ENCODE measurements around the gene ARID5B.
A peak's percentile ranks its signal among the peaks of the same experiment; 100 is the strongest.

The ARID5B gene

GRCh38 chr10:62019685-62020359 is 118.3 kb downstream of the ARID5B start:
- TF ChIP-seq, protein P1, sequence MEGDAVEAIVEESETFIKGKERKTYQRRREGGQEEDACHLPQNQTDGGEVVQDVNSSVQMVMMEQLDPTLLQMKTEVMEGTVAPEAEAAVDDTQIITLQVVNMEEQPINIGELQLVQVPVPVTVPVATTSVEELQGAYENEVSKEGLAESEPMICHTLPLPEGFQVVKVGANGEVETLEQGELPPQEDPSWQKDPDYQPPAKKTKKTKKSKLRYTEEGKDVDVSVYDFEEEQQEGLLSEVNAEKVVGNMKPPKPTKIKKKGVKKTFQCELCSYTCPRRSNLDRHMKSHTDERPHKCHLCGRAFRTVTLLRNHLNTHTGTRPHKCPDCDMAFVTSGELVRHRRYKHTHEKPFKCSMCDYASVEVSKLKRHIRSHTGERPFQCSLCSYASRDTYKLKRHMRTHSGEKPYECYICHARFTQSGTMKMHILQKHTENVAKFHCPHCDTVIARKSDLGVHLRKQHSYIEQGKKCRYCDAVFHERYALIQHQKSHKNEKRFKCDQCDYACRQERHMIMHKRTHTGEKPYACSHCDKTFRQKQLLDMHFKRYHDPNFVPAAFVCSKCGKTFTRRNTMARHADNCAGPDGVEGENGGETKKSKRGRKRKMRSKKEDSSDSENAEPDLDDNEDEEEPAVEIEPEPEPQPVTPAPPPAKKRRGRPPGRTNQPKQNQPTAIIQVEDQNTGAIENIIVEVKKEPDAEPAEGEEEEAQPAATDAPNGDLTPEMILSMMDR (IDR thresholded peaks at IDR 0.05) = no peak
- peak overlapping the region; percentile 78 to 80 for H3K27ac ChIP-seq
- H3K27me3 ChIP-seq = no peaks in the 10 kb centered on the region
- H3K36me3 ChIP-seq = no peaks in the 10 kb centered on the region
- intact Hi-C loops (cut with DNase I; ENCODE audit: low total_unique reads) = no loop called here
- peaks cover 0 to 72% (median 40%) of the 10 kb centered on the region in 4 donors for H3K4me1 ChIP-seq
- peaks cover 0 to 6% (median 0%) of the 10 kb centered on the region in 3 donors for H3K9me3 ChIP-seq
- DNase-seq = no peak
- H3K4me3 ChIP-seq = peak overlapping the region in 1 of 2 donors; percentile 7

GRCh38 chr10:62021128-62021665 is 119.7 kb downstream of the ARID5B start:
- intact Hi-C loops (cut with DNase I; ENCODE audit: low total_unique reads) = no loop called here

GRCh38 chr10:62021978-62022802 is 120.7 kb downstream of the ARID5B start:
- H3K4me3 ChIP-seq = no peak overlapping the region
- H3K9me3 ChIP-seq = peaks cover 0 to 6% (median 0%) of the 10 kb centered on the region in 3 donors
- intact Hi-C loops (cut with DNase I; ENCODE audit: low total_unique reads) = no loop called here
- no peaks in the 10 kb centered on the region for H3K27me3 ChIP-seq
- no peak for DNase-seq
- H3K4me1 ChIP-seq = peaks cover 0 to 75% (median 32%) of the 10 kb centered on the region in 4 donors
- peak overlapping the region; percentile 78 to 80 for H3K27ac ChIP-seq
- no peaks in the 10 kb centered on the region for H3K36me3 ChIP-seq
- TF ChIP-seq, protein P1 (IDR thresholded peaks at IDR 0.05) = no peak

More at GRCh38 chr10:62021128-62021665, 119.7 kb downstream of the ARID5B start:
- H3K27me3 ChIP-seq = no peaks in the 10 kb centered on the region
- H3K9me3 ChIP-seq = peaks cover 0 to 6% (median 0%) of the 10 kb centered on the region in 3 donors
- H3K27ac ChIP-seq = peak overlapping the region; percentile 78 to 80
- H3K36me3 ChIP-seq = no peaks in the 10 kb centered on the region
- H3K4me1 ChIP-seq = peaks cover 0 to 76% (median 40%) of the 10 kb centered on the region in 4 donors
- H3K4me3 ChIP-seq = no peak overlapping the region
- DNase-seq = no peak
- TF ChIP-seq, protein P1 (IDR thresholded peaks at IDR 0.05) = no peak

- no peaks in the 10 kb centered on the region for H3K36me3 ChIP-seq
- peaks cover 0 to 75% (median 27%) of the 10 kb centered on the region in 4 donors for H3K4me1 ChIP-seq
- H3K4me3 ChIP-seq = no peak overlapping the region
- no peak for DNase-seq
- TF ChIP-seq, protein P1 (IDR thresholded peaks at IDR 0.05) = no peak
- intact Hi-C loops (cut with DNase I; ENCODE audit: low total_unique reads) = no loop called here
- H3K27ac ChIP-seq = peak overlapping the region in 1 of 2 donors; percentile 80
- H3K9me3 ChIP-seq = peaks cover 0 to 6% (median 0%) of the 10 kb centered on the region in 3 donors
- no peaks in the 10 kb centered on the region for H3K27me3 ChIP-seq
Observed at GRCh38 chr10:62022830-62023229, 121.3 kb downstream of the ARID5B start.

- H3K36me3 ChIP-seq = no peaks in the 10 kb centered on the region
- no peaks in the 10 kb centered on the region for H3K27me3 ChIP-seq
- H3K27ac ChIP-seq = peak overlapping the region in 1 of 2 donors; percentile 80
- H3K9me3 ChIP-seq = peaks cover 0 to 6% (median 0%) of the 10 kb centered on the region in 3 donors
- DNase-seq = no peak
- H3K4me1 ChIP-seq = peaks cover 0 to 75% (median 23%) of the 10 kb centered on the region in 4 donors
- no peak overlapping the region for H3K4me3 ChIP-seq
- TF ChIP-seq, protein P1 (IDR thresholded peaks at IDR 0.05) = no peak
- intact Hi-C loops (cut with DNase I; ENCODE audit: low total_unique reads) = no loop called here
Observed at GRCh38 chr10:62023329-62023728, 121.8 kb downstream of the ARID5B start.

All from tibial artery (tissue), 4 donors.